LNCaP clone FGC (cell line): Measurements from ENCODE around the gene S100G.

Experiments
- DNase-seq: peaks from one replicate; pipeline ENCODE4 v3.0.0-alpha.2; 2011; ENCODE audit warnings: low read depth
- H3K4me3 ChIP-seq: 2 replicates; pipeline ENCODE4 v1.5.1; 2011; ENCODE audit warnings: mild to moderate bottlenecking, low read depth, low read length, control low read depth
- CTCF ChIP-seq: IDR thresholded peaks from 2 replicates; pipeline ENCODE4 v1.5.1; 2012; ENCODE audit warnings: mild to moderate bottlenecking; ENCODE audit not compliant: control insufficient read depth, insufficient read depth; ENCODE audit errors: extremely low read depth

The S100G gene

GRCh38 chrX:16646366-16647138 is 3.4 kb upstream of the S100G start:
- no peak for TF ChIP-seq CTCF
- no peak for DNase-seq
- no peak overlapping the region for H3K4me3 ChIP-seq

GRCh38 chrX:16651391-16652024 is 1.6 kb downstream of the S100G start:
- DNase-seq: no peak

GRCh38 chrX:16653424-16653823 is 3.5 kb downstream of the S100G start:
- no peak overlapping the region for H3K4me3 ChIP-seq
- DNase-seq: no peak
- no peak for TF ChIP-seq CTCF

More at GRCh38 chrX:16651391-16652024, 1.6 kb downstream of the S100G start:
- H3K4me3 ChIP-seq: no peak overlapping the region
- no peak for TF ChIP-seq CTCF

- no peak overlapping the region for H3K4me3 ChIP-seq
- DNase-seq: no peak
- no peak for TF ChIP-seq CTCF
Observed at GRCh38 chrX:16654093-16654492, 4.1 kb downstream of the S100G start.

GRCh38 chrX:16658284-16658683 is 8.3 kb downstream of the S100G start:
- DNase-seq: no peak
- no peak overlapping the region for H3K4me3 ChIP-seq
- TF ChIP-seq CTCF: no peak

GRCh38 chrX:16659321-16659720 is 9.4 kb downstream of the S100G start:
- H3K4me3 ChIP-seq: no peak overlapping the region
- no peak for DNase-seq
- no peak for TF ChIP-seq CTCF

- no peak for TF ChIP-seq CTCF
Observed at GRCh38 chrX:16661495-16661894, 11.5 kb downstream of the S100G start.

More at GRCh38 chrX:16661495-16661894, 11.5 kb downstream of the S100G start:
- no peak for DNase-seq
- no peak overlapping the region for H3K4me3 ChIP-seq
